ENCODE results near the gene CPEB4.

The CPEB4 gene

GRCh38 chr5:173881811-173882575 is 6.2 kb upstream of the CPEB4 start:
- no peak for TF ChIP-seq ZNF70 (CRISPR knock-in tag; IDR thresholded peaks at IDR 0.05)
- no peak for TF ChIP-seq CREB5 (CRISPR knock-in tag; IDR thresholded peaks at IDR 0.05; ENCODE audit: low read depth)
- TF ChIP-seq SNAI2 (CRISPR knock-in tag; IDR thresholded peaks at IDR 0.05) = no peak
- peak; percentile 85 for TF ChIP-seq ISL1 (CRISPR knock-in tag; IDR thresholded peaks at IDR 0.05)
- no peak for TF ChIP-seq TCF4 (CRISPR knock-in tag; IDR thresholded peaks at IDR 0.05; ENCODE audit: borderline replicate concordance)
- no peak for TF ChIP-seq CSDC2 (CRISPR knock-in tag; IDR thresholded peaks at IDR 0.05)
- no peak for TF ChIP-seq ARNTL (CRISPR knock-in tag; IDR thresholded peaks at IDR 0.05; ENCODE audit: borderline replicate concordance, low read depth)
- TF ChIP-seq CSRNP3 (CRISPR knock-in tag; IDR thresholded peaks at IDR 0.05) = no peak

GRCh38 chr5:173882632-173883031 is 5.5 kb upstream of the CPEB4 start:
- no peak for TF ChIP-seq PPARA (CRISPR knock-in tag; IDR thresholded peaks at IDR 0.05; ENCODE audit: borderline replicate concordance)
- TF ChIP-seq ZNF565 (CRISPR knock-in tag; conservative IDR thresholded peaks at IDR 0.05; ENCODE audit: low read depth) = no peak
- no peak for TF ChIP-seq ZFP30 (CRISPR knock-in tag; IDR thresholded peaks at IDR 0.05)
- TF ChIP-seq TCF4 (CRISPR knock-in tag; IDR thresholded peaks at IDR 0.05; ENCODE audit: borderline replicate concordance) = no peak
- no peak for TF ChIP-seq ESRRG (CRISPR knock-in tag; IDR thresholded peaks at IDR 0.05)
- TF ChIP-seq ZFP3 (CRISPR knock-in tag; IDR thresholded peaks at IDR 0.05) = no peak
- no peak for TF ChIP-seq RARB (CRISPR knock-in tag; IDR thresholded peaks at IDR 0.05)
- no peak for TF ChIP-seq CREB5 (CRISPR knock-in tag; IDR thresholded peaks at IDR 0.05; ENCODE audit: low read depth)
- TF ChIP-seq ISL1 (CRISPR knock-in tag; IDR thresholded peaks at IDR 0.05) = no peak
- TF ChIP-seq SNAI2 (CRISPR knock-in tag; IDR thresholded peaks at IDR 0.05) = no peak
- no peak for TF ChIP-seq TOX (CRISPR knock-in tag; IDR thresholded peaks at IDR 0.05; ENCODE audit: borderline replicate concordance)
- no peak for TF ChIP-seq ZC3H10 (CRISPR knock-in tag; IDR thresholded peaks at IDR 0.05)
- TF ChIP-seq ZNF8 (CRISPR knock-in tag; IDR thresholded peaks at IDR 0.05) = no peak
- TF ChIP-seq PATZ1 (CRISPR knock-in tag; IDR thresholded peaks at IDR 0.05; ENCODE audit: borderline replicate concordance) = no peak
- TF ChIP-seq BACH2 (CRISPR knock-in tag; IDR thresholded peaks at IDR 0.05; ENCODE audit: borderline replicate concordance) = no peak
- ATAC-seq = no peak

More at GRCh38 chr5:173881811-173882575, 6.2 kb upstream of the CPEB4 start:
- ATAC-seq = no peak

- TF ChIP-seq TOX (CRISPR knock-in tag; IDR thresholded peaks at IDR 0.05; ENCODE audit: borderline replicate concordance) (no peak), POU6F1 (CRISPR knock-in tag; IDR thresholded peaks at IDR 0.05; ENCODE audit: borderline replicate concordance, low read depth) (no peak), PATZ1 (CRISPR knock-in tag; IDR thresholded peaks at IDR 0.05; ENCODE audit: borderline replicate concordance) (no peak), CSDC2 (CRISPR knock-in tag; IDR thresholded peaks at IDR 0.05) (no peak), GLIS3 (CRISPR knock-in tag; IDR thresholded peaks at IDR 0.05) (no peak), CREB5 (CRISPR knock-in tag; IDR thresholded peaks at IDR 0.05; ENCODE audit: low read depth) (no peak), ZC3H10 (CRISPR knock-in tag; IDR thresholded peaks at IDR 0.05) (no peak)
- ATAC-seq = no peak
Observed at GRCh38 chr5:173883347-173883924, 4.7 kb upstream of the CPEB4 start.

Measured in SK-N-SH treated with all-trans-retinoic acid at 6 μM for 48 hours (cell line).